Mononuclear cell (primary cell): ENCODE data around the gene H3-3A. TPM values are rescaled to one million over a fixed set of nuclear protein-coding genes. Genes with fewer than 3 reads are reported as not detected.

Source experiments
- H3K27me3 ChIP-seq: 2 replicates; pipeline ENCODE4 v1.6.0; 2011; ENCODE audit warnings: low read length, control low read depth; ENCODE audit not compliant: insufficient read depth
- H3K4me1 ChIP-seq: 2 replicates; pipeline ENCODE4 v1.5.1; 2011; ENCODE audit warnings: mild to moderate bottlenecking, low read length, control low read depth; ENCODE audit not compliant: insufficient read depth
- H3K4me3 ChIP-seq: 2 replicates; pipeline ENCODE4 v1.5.1; 2011; ENCODE audit warnings: mild to moderate bottlenecking, low read length, moderate library complexity
- H3K9me3 ChIP-seq: 2 replicates; pipeline ENCODE4 v1.5.1; 2011; ENCODE audit warnings: low read depth, mild to moderate bottlenecking, control low read depth, low read length
- total RNA-seq: library from RNA; depleted of rRNA; stranded (reverse); fragments of >200 nt; gene quantifications from one replicate; pipeline ENCODE4 v1.2.3, GENCODE V29; 2012

The H3-3A gene
- total RNA-seq, 1 donor = 399 TPM

GRCh38 chr1:226109829-226110248 lies 47.3 kb downstream of the H3-3A start:
- H3K4me3 ChIP-seq = peak overlapping the region; percentile 56
- no peaks in the 10 kb centered on the region for H3K9me3 ChIP-seq
- peaks cover 19% of the 10 kb centered on the region for H3K4me1 ChIP-seq
- H3K27me3 ChIP-seq = no peaks in the 10 kb centered on the region

GRCh38 chr1:226110249-226111097 lies 48.0 kb downstream of the H3-3A start:
- Histone ChIP-seq H3K4me1 (peaks cover 19% of the 10 kb centered on the region), H3K9me3 (no peaks in the 10 kb centered on the region), H3K27me3 (no peaks in the 10 kb centered on the region), H3K4me3 (peak overlapping the region; percentile 56)

GRCh38 chr1:226111098-226111882 lies 48.8 kb downstream of the H3-3A start:
- Histone ChIP-seq H3K4me3 (peak overlapping the region; percentile 56), H3K9me3 (no peaks in the 10 kb centered on the region), H3K4me1 (peaks cover 19% of the 10 kb centered on the region), H3K27me3 (no peaks in the 10 kb centered on the region)

GRCh38 chr1:226111883-226112261 lies 49.4 kb downstream of the H3-3A start:
- no peak overlapping the region for H3K4me3 ChIP-seq
- H3K9me3 ChIP-seq = no peaks in the 10 kb centered on the region
- no peaks in the 10 kb centered on the region for H3K27me3 ChIP-seq
- peaks cover 19% of the 10 kb centered on the region for H3K4me1 ChIP-seq

GRCh38 chr1:226112626-226113025 lies 50.1 kb downstream of the H3-3A start:
- H3K9me3 ChIP-seq = no peaks in the 10 kb centered on the region
- peaks cover 19% of the 10 kb centered on the region for H3K4me1 ChIP-seq
- no peak overlapping the region for H3K4me3 ChIP-seq

GRCh38 chr1:226116673-226117072 lies 54.2 kb downstream of the H3-3A start:
- Histone ChIP-seq H3K4me3 (no peak overlapping the region), H3K4me1 (peaks cover 27% of the 10 kb centered on the region), H3K9me3 (no peaks in the 10 kb centered on the region), H3K27me3 (no peaks in the 10 kb centered on the region)

More at GRCh38 chr1:226112626-226113025, 50.1 kb downstream of the H3-3A start:
- H3K27me3 ChIP-seq = no peaks in the 10 kb centered on the region

GRCh38 chr1:226117330-226117729 lies 54.8 kb downstream of the H3-3A start:
- H3K27me3 ChIP-seq = no peaks in the 10 kb centered on the region
- H3K9me3 ChIP-seq = no peaks in the 10 kb centered on the region
- H3K4me3 ChIP-seq = no peak overlapping the region
- H3K4me1 ChIP-seq = peaks cover 25% of the 10 kb centered on the region

- Histone ChIP-seq H3K9me3 (no peaks in the 10 kb centered on the region), H3K27me3 (no peaks in the 10 kb centered on the region), H3K4me3 (no peak overlapping the region), H3K4me1 (peaks cover 35% of the 10 kb centered on the region)
These were observed 55.8 kb downstream of the H3-3A start for GRCh38 chr1:226118357-226118756.

- H3K4me1 ChIP-seq = peaks cover 40% of the 10 kb centered on the region
- H3K27me3 ChIP-seq = no peaks in the 10 kb centered on the region
These were observed 56.7 kb downstream of the H3-3A start for GRCh38 chr1:226119169-226119568.

GRCh38 chr1:226120398-226120797 lies 57.9 kb downstream of the H3-3A start:
- no peaks in the 10 kb centered on the region for H3K27me3 ChIP-seq
- H3K4me1 ChIP-seq = peaks cover 48% of the 10 kb centered on the region
- H3K9me3 ChIP-seq = no peaks in the 10 kb centered on the region
- no peak overlapping the region for H3K4me3 ChIP-seq

More at GRCh38 chr1:226119169-226119568, 56.7 kb downstream of the H3-3A start:
- Histone ChIP-seq H3K4me3 (no peak overlapping the region), H3K9me3 (no peaks in the 10 kb centered on the region)

GRCh38 chr1:226121049-226121586 lies 58.6 kb downstream of the H3-3A start:
- Histone ChIP-seq H3K4me3 (peak overlapping the region; percentile 47), H3K4me1 (peaks cover 54% of the 10 kb centered on the region), H3K9me3 (no peaks in the 10 kb centered on the region), H3K27me3 (no peaks in the 10 kb centered on the region)

Other genes with a start within 250 kb of the H3-3A start
- gene TMEM63A, start 180.3 kb upstream of the H3-3A start, total RNA-seq = 56.0 TPM
- 0.84 TPM for gene LEFTY1, start 173.6 kb upstream of the H3-3A start, total RNA-seq
- gene PYCR2, start 138.5 kb upstream of the H3-3A start, total RNA-seq = 15.1 TPM
- not detected for gene LEFTY2, start 121.5 kb upstream of the H3-3A start, total RNA-seq
- gene SDE2, start 63.4 kb upstream of the H3-3A start, total RNA-seq = 72.5 TPM
- 53.4 TPM for gene ACBD3, start 124.0 kb downstream of the H3-3A start, total RNA-seq
- gene MIXL1, start 160.9 kb downstream of the H3-3A start, total RNA-seq = not detected
- gene LIN9, start 246.4 kb downstream of the H3-3A start, total RNA-seq = 2.4 TPM